Measurements from ENCODE around the gene ST6GAL1. TPM values are rescaled to one million over a fixed set of nuclear protein-coding genes. Genes with fewer than 3 reads are reported as not detected.

Gene ST6GAL1
- total and polyA plus RNA-seq, 2 of the 8 experiments (the other 6 are each of a cell fraction or from before 2014, with no cell fraction given) = 62.8 to 80.9 TPM

GRCh38 chr3:186973702-186974101, 43.4 kb downstream of the ST6GAL1 start:
- no peak overlapping the region for H3K9ac ChIP-seq (replicated peaks in 1 of 4; ENCODE audit: extremely low read depth in 1 of 4, low read depth in 3 of 4, low read length in 3 of 4)
- no peak overlapping the region for H2AFZ ChIP-seq (ENCODE audit: low read length)
- peaks cover 0 to 9% (median 5%) of the 10 kb centered on the region in 4 experiments; a peak in 6 of 7 replicates for H3K4me1 ChIP-seq (replicated peaks in 1 of 4; ENCODE audit: control insufficient read depth in 3 of 4, insufficient read depth in 4 of 4, low read length in 3 of 4)
- CTCF ChIA-PET (ENCODE audit: partially characterized antibody) = interaction anchor here (1.1 to 1.4 kb wide), 3 partner anchors 11 to 15 kb away, joined by 3 to 5 read pairs (median 4); no protein-coding TSS in a partner anchor
- no peak overlapping the region for H2BK15ac ChIP-seq (ENCODE audit: low read length)
- H3K4ac ChIP-seq (replicated peaks; ENCODE audit: insufficient read length, low read depth, low read length) = no peak overlapping the region
- H4K91ac ChIP-seq (replicated peaks; ENCODE audit: insufficient read length, low read length) = no peak overlapping the region
- no peak overlapping the region for H3K4me2 ChIP-seq (ENCODE audit: insufficient read depth in 1 of 2, low read depth in 2 of 2, low read length in 2 of 2)
- no peak overlapping the region for H4K5ac ChIP-seq (ENCODE audit: insufficient read length, low read depth, low read length)
- WGBS, 2 experiments (ENCODE audit: extremely low coverage in 1 of 2, insufficient coverage in 1 of 2, insufficient read length in 1 of 2, insufficient replicate concordance in 2 of 2, low coverage in 1 of 2, low lambda C conversion rate in 2 of 2, missing lambda C conversion rate in 1 of 2) = 91% methylated on average over 7 of the region's 7 CpGs; no CpG with 5 or more reads in 1 of the 2 experiments
- no peaks in the 10 kb centered on the region for H3K27me3 ChIP-seq (replicated peaks in 1 of 4; ENCODE audit: control insufficient read depth in 3 of 4, extremely low read depth in 1 of 4, insufficient read depth in 3 of 4, low read length in 3 of 4)
- H2BK5ac ChIP-seq (ENCODE audit: low read depth, low read length) = peak overlapping the region; percentile 73; the same call in 1 of the 2 replicates
- peaks cover 0 to 12% of the 10 kb centered on the region in 2 experiments; a peak in 2 of 4 replicates for H3K79me2 ChIP-seq (ENCODE audit: control insufficient read depth in 1 of 2, insufficient read depth in 2 of 2, low read length in 2 of 2)
- H3K79me1 ChIP-seq (ENCODE audit: low read depth, low read length) = peaks cover 5% of the 10 kb centered on the region; the same call in 1 of the 2 replicates
- peaks cover 0 to 2% of the 10 kb centered on the region in 2 experiments for H4K20me1 ChIP-seq (replicated peaks in 1 of 2; ENCODE audit: control insufficient read depth in 1 of 2, insufficient read depth in 2 of 2, low read length in 2 of 2)
- DNase-seq (ENCODE audit: low read depth in 1 of 2, low spot score in 2 of 2) (no peak), FAIRE-seq (no peak)
- no peak overlapping the region for H2BK120ac ChIP-seq (replicated peaks; ENCODE audit: low read depth, low read length)
- H3K23ac ChIP-seq (ENCODE audit: insufficient read length) = no peak overlapping the region
- no peak overlapping the region for H2BK20ac ChIP-seq (ENCODE audit: low read length)
- H3K23me2 ChIP-seq (ENCODE audit: low read depth, low read length) = no peaks in the 10 kb centered on the region
- no peak overlapping the region for H3K27ac ChIP-seq (ENCODE audit: low read depth, low read length)
- H3K4me3 ChIP-seq (ENCODE audit: extremely low read depth in 1 of 4, insufficient read depth in 2 of 4, low read depth in 3 of 4, low read length in 4 of 4) = no peak overlapping the region
- H3K14ac ChIP-seq (ENCODE audit: insufficient read length) = no peak overlapping the region
- no peak overlapping the region for H3K56ac ChIP-seq (replicated peaks; ENCODE audit: insufficient read length, low read depth, low read length)
- H2AK5ac ChIP-seq (ENCODE audit: low read depth, low read length) = no peak overlapping the region
- POLR2A ChIA-PET (ENCODE audit: partially characterized antibody) = interaction anchor here (0.8 kb wide), 1 partner anchor 184 kb away, joined by 3 read pairs; no protein-coding TSS in a partner anchor
- H4K8ac ChIP-seq (ENCODE audit: extremely low read depth, insufficient read depth, low read length) = no peak overlapping the region
- H3K9me3 ChIP-seq (ENCODE audit: insufficient read depth in 2 of 2, low read depth in 1 of 2, low read length in 1 of 2) = no peaks in the 10 kb centered on the region
- TF ChIP-seq HDAC6 (IDR thresholded peaks at IDR 0.05; ENCODE audit: low read depth, low read length) (no peak), POLR2A (IDR thresholded peaks at IDR 0.05; ENCODE audit: control extremely low read depth in 1 of 2, low read depth in 2 of 2, low read length in 2 of 2) (no peak), SRF (IDR thresholded peaks at IDR 0.05; ENCODE audit: low read depth, low read length) (no peak), KDM4A (IDR thresholded peaks at IDR 0.05; ENCODE audit: low read depth, low read length, severe bottlenecking) (no peak), CBX8 (IDR thresholded peaks at IDR 0.05; ENCODE audit: borderline replicate concordance, low read depth, low read length) (no peak), CHD2 (IDR thresholded peaks at IDR 0.05; ENCODE audit: low read length) (no peak), CREB1 (IDR thresholded peaks at IDR 0.05) (no peak), SP2 (IDR thresholded peaks at IDR 0.05; ENCODE audit: low read length) (no peak), SIRT6 (IDR thresholded peaks at IDR 0.05; ENCODE audit: low read length) (no peak)
- H2BK12ac ChIP-seq (ENCODE audit: low read depth, low read length) = no peak overlapping the region
- peaks cover 2 to 57% (median 20%) of the 10 kb centered on the region in 4 experiments; a peak in 6 of 8 replicates for H3K36me3 ChIP-seq (ENCODE audit: control insufficient read depth in 2 of 4, insufficient read depth in 4 of 4, low read length in 3 of 4)
- H3K18ac ChIP-seq (ENCODE audit: extremely low read depth, low read length) = no peak overlapping the region

Data from H1 (cell line).